ENCODE data around the gene TBC1D8.

TBC1D8 gene

DNA sequence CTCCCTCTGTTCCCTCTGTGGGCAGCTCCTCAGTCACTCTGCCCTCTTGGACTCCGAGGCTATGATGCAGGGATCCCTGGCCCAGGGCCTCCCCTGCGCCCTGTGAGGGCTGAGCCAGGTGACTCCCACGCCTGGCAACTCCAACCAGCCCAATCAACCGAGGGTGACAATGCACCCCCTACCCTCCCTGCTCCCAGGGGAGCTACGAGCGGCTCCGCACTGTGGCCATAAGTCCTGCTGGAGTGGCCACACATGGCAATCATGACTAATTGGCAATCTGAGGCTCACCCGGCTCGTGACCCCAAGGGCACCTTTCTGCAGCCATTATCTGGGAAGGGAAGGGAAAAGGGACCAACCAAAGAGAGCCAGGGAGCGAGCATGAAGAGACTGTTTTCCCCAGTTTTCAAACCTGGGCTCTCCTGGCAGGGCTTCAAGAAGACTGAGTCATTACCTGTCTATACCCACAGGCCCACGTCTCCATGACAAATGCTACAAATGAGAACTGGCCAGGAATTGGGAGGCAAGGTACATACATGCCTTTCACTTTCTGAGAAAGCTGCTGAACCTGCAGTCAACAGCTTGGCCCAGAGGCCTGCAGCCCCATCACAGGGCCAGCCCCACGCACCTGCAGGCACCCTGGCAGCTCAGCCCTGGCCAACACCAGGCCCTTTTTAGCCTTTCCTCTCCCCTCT, 104.0 kb downstream of the TBC1D8 start:
- TF ChIP-seq, protein P1, sequence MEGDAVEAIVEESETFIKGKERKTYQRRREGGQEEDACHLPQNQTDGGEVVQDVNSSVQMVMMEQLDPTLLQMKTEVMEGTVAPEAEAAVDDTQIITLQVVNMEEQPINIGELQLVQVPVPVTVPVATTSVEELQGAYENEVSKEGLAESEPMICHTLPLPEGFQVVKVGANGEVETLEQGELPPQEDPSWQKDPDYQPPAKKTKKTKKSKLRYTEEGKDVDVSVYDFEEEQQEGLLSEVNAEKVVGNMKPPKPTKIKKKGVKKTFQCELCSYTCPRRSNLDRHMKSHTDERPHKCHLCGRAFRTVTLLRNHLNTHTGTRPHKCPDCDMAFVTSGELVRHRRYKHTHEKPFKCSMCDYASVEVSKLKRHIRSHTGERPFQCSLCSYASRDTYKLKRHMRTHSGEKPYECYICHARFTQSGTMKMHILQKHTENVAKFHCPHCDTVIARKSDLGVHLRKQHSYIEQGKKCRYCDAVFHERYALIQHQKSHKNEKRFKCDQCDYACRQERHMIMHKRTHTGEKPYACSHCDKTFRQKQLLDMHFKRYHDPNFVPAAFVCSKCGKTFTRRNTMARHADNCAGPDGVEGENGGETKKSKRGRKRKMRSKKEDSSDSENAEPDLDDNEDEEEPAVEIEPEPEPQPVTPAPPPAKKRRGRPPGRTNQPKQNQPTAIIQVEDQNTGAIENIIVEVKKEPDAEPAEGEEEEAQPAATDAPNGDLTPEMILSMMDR (conservative IDR thresholded peaks at IDR 0.05; ENCODE audit: low read depth, low read length) = no peak
- H3K4me3 ChIP-seq (ENCODE audit: low read depth, low read length) = no peak overlapping the region
- no peak for DNase-seq (ENCODE audit: low read depth)

DNA sequence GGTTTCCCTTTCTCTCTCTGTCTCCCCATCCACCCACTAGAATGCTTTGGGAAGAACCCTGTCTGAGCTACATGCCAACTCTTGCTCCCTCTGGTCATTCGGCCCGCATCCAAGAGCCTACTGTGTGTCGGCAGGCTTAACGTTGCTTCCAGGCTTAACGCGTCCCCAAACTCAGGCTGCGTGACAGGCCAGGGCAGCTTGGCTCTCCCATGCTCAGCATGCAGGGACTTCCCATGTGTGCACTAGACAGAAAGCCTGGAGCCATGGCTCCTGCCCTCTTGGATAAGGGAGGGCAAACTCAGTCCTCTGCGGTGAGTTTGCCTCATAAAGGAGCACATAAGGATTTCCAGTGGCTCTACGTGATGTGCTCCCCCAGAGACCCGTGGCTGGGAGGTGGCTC, 105.9 kb downstream of the TBC1D8 start:
- DNase-seq (ENCODE audit: low read depth) = no peak
- TF ChIP-seq, protein P1 (conservative IDR thresholded peaks at IDR 0.05; ENCODE audit: low read depth, low read length) = no peak
- H3K4me3 ChIP-seq (ENCODE audit: low read depth, low read length) = no peak overlapping the region

DNA sequence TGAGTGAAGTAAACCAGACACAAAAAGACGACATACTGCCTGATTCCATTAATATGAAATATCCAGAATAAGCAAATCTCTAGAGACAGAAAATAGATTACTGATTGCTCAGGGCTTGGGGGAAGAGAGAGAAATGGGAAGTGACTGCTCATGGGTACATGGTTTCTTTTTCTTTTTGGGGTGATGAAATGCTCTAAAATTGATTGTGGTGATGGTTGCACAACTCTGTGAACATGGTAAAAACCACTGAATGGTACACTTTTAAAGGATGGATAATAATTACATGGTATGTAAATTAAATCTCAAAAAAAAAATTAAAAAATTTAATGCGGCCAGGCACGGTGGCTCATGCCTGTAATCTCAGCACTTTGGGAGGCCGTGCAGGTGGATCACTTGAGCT, 109.8 kb downstream of the TBC1D8 start:
- DNase-seq (ENCODE audit: low read depth) = no peak
- TF ChIP-seq, protein P1 (conservative IDR thresholded peaks at IDR 0.05; ENCODE audit: low read depth, low read length) = no peak
- H3K4me3 ChIP-seq (ENCODE audit: low read depth, low read length) = no peak overlapping the region

DNA sequence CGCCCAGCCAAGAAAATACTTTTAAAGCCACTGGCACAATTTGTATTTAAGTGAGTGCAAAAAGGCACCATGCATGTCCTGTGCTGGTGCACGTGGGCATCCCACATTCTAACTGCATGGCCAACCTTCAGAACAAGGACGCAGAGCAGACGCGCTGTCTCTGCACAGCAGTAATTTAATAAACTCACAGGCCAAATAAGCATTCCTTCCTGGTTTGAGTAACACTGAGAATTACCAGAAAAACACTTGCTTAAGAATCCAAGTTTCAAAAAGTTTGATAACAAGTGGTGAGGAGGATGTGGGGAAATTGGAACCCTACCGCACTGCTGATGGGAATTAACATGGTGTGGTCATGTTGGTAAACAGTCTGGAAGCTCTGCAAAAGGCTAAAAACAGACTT, 110.4 kb downstream of the TBC1D8 start:
- H3K4me3 ChIP-seq (ENCODE audit: low read depth, low read length) = no peak overlapping the region
- peak; percentile 22 for DNase-seq (ENCODE audit: low read depth)
- TF ChIP-seq, protein P1 (conservative IDR thresholded peaks at IDR 0.05; ENCODE audit: low read depth, low read length) = no peak

DNA sequence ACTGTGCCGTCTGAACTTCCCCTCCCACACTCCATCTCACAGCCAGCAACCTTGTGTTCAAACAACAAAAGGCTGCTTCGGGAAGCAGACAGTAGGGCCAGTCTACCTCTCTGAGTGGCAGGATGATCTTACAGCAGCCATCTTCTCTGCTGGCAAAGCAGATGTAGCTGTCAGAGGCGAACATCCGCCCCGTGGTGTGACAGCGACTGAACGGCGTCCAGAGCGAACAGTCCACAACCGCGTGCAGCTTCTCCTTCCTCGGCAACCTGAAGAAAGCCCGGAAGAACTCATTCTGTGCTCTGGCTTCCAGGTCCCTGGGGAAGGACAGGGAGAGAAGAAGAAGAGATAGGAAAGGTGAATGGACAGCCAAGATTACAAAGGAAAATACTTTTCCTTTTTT, 111.1 kb downstream of the TBC1D8 start:
- TF ChIP-seq, protein P1 (conservative IDR thresholded peaks at IDR 0.05; ENCODE audit: low read depth, low read length) = no peak
- H3K4me3 ChIP-seq (ENCODE audit: low read depth, low read length) = no peak overlapping the region
- no peak for DNase-seq (ENCODE audit: low read depth)

DNA sequence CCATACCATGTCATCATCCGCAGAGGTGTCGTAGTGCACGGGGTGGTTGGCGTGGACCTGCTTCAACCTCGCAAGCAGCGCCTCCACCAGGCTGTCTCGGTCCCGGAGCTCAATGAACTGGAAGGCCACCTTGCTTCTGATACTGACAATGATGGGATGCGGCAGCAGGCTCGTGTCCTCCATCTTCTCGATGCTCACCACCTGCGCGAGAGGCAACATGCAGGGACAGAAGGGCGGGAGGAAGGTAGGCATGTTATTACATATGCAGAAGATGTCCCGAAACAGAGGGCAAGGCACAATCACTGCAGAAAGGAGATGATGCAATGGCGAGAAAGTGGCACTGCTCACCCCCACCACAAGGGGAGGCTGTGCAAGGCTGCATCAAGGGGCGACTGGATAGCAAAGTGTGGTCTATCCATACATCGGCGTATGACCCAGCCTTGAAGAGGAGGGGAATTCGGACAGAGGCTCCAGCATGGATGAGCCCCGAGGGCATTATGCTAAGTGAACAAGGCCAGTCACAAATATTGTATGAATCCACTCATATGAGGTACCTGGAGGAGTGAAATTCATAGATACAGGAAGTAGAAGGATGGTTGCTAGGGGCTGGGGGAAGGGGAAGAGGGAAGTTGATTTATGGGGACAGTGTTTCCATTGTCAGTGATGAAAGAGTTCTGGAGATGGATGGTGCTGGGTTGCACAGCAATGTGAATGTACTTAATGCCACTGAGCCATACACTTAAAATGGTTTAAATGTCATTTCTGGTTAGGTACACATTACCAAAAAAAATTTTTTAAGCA, 112.5 kb downstream of the TBC1D8 start:
- DNase-seq (ENCODE audit: low read depth) = peak; percentile 35
- no peak overlapping the region for H3K4me3 ChIP-seq (ENCODE audit: low read depth, low read length)
- TF ChIP-seq, protein P1 (conservative IDR thresholded peaks at IDR 0.05; ENCODE audit: low read depth, low read length) = peak; percentile 71

All from choroid plexus epithelial cell (primary cell).